Muscle of leg (tissue), 11 donors: ENCODE measurements around the gene GRIK1. TPM values are rescaled to one million over a fixed set of nuclear protein-coding genes. Genes with fewer than 3 reads are reported as not detected.

Source experiments
- DNase-seq: peaks from one replicate; pipeline ENCODE4 v3.0.0; 2013
- H3K27ac ChIP-seq: one replicate; pipeline ENCODE4 v1.5.1; 2013; ENCODE audit warnings: mild to moderate bottlenecking, low read length, control low read depth
- H3K27me3 ChIP-seq: one replicate; pipeline ENCODE4 v1.6.1; 2013; ENCODE audit warnings: low read length; ENCODE audit not compliant: control insufficient read depth, insufficient read depth
- H3K36me3 ChIP-seq: one replicate; pipeline ENCODE4 v1.6.1; 2013; ENCODE audit warnings: low read length; ENCODE audit not compliant: control insufficient read depth, insufficient read depth
- H3K4me1 ChIP-seq: one replicate; pipeline ENCODE4 v1.6.1; 2013; ENCODE audit warnings: low read length; ENCODE audit not compliant: control insufficient read depth, insufficient read depth
- H3K4me3 ChIP-seq: one replicate; pipeline ENCODE4 v1.5.1; 2013; ENCODE audit warnings: low read length, control low read depth
- H3K9me3 ChIP-seq: replicated peaks from 2 replicates; pipeline ENCODE4 v1.6.1; 2013; ENCODE audit warnings: low read depth, low read length; ENCODE audit not compliant: control insufficient read depth
- WGBS: methylation state at CpG from one replicate; pipeline ENCODE4 v1.1.5; 2013; ENCODE audit warnings: missing lambda C conversion rate; ENCODE audit not compliant: insufficient coverage; 5-methylcytosine and 5-hydroxymethylcytosine counted together
- polyA plus RNA-seq, 8 donors: library from polyadenylated mRNA; unstranded; fragments of 120-200 nt; gene quantifications; one replicate each; pipeline versions ENCODE4 v1.2.1 to v1.2.3, GENCODE V29; 2013; ENCODE audit warnings: inconsistent platforms in 1 of 8, low replicate concordance in 1 of 8; ENCODE audit not compliant: insufficient read length in 8 of 8, insufficient read depth in 1 of 8
- total RNA-seq: library from RNA; stranded (reverse); fragments of 120-200 nt; gene quantifications from one replicate; pipeline ENCODE4 v1.2.4, GENCODE V29; 2013

The GRIK1 gene
- total and polyA plus RNA-seq, 9 donors: 0.25 to 2.1 (median 0.39) TPM

- Histone ChIP-seq H3K9me3 (no peaks in the 10 kb centered on the region), H3K27ac (no peak overlapping the region), H3K4me3 (no peak overlapping the region), H3K36me3 (no peaks in the 10 kb centered on the region), H3K4me1 (no peaks in the 10 kb centered on the region), H3K27me3 (no peaks in the 10 kb centered on the region)
- DNase-seq: no peak
- no CpG with 5 or more reads among the region's 3 CpGs for WGBS
Observed at GRCh38 chr21:29843804-29844203, 96.0 kb downstream of the GRIK1 start.

- Histone ChIP-seq H3K27ac (no peak overlapping the region), H3K4me3 (no peak overlapping the region), H3K9me3 (peaks cover 4% of the 10 kb centered on the region), H3K27me3 (no peaks in the 10 kb centered on the region), H3K36me3 (no peaks in the 10 kb centered on the region), H3K4me1 (no peaks in the 10 kb centered on the region)
- WGBS: 83% methylated on average over 1 of the region's 2 CpGs
- no peak for DNase-seq
Observed at GRCh38 chr21:29834617-29835016, 105.2 kb downstream of the GRIK1 start.

GRCh38 chr21:29832217-29832616 lies 107.6 kb downstream of the GRIK1 start:
- no peaks in the 10 kb centered on the region for H3K36me3 ChIP-seq
- H3K27me3 ChIP-seq: no peaks in the 10 kb centered on the region
- H3K27ac ChIP-seq: no peak overlapping the region
- 80% methylated on average over 1 of the region's 2 CpGs for WGBS
- no peak overlapping the region for H3K4me3 ChIP-seq
- peaks cover 4% of the 10 kb centered on the region for H3K9me3 ChIP-seq
- DNase-seq: no peak
- no peaks in the 10 kb centered on the region for H3K4me1 ChIP-seq

- Histone ChIP-seq H3K27me3 (no peaks in the 10 kb centered on the region), H3K9me3 (peaks cover 4% of the 10 kb centered on the region), H3K4me1 (no peaks in the 10 kb centered on the region), H3K4me3 (no peak overlapping the region), H3K27ac (no peak overlapping the region), H3K36me3 (no peaks in the 10 kb centered on the region)
- no CpG with 5 or more reads among the region's 2 CpGs for WGBS
- no peak for DNase-seq
Observed at GRCh38 chr21:29829564-29830275, 110.1 kb downstream of the GRIK1 start.

GRCh38 chr21:29827647-29828046 lies 112.1 kb downstream of the GRIK1 start:
- WGBS: no CpG with 5 or more reads among the region's 2 CpGs

GRCh38 chr21:29827236-29827635 lies 112.6 kb downstream of the GRIK1 start:
- no peak overlapping the region for H3K27ac ChIP-seq
- no peak overlapping the region for H3K4me3 ChIP-seq
- H3K4me1 ChIP-seq: no peaks in the 10 kb centered on the region
- no peaks in the 10 kb centered on the region for H3K27me3 ChIP-seq
- no CpG with 5 or more reads among the region's 3 CpGs for WGBS
- DNase-seq: no peak
- H3K36me3 ChIP-seq: no peaks in the 10 kb centered on the region
- H3K9me3 ChIP-seq: peaks cover 2% of the 10 kb centered on the region

More at GRCh38 chr21:29827647-29828046, 112.1 kb downstream of the GRIK1 start:
- no peaks in the 10 kb centered on the region for H3K36me3 ChIP-seq
- H3K27ac ChIP-seq: no peak overlapping the region
- no peak overlapping the region for H3K4me3 ChIP-seq
- H3K9me3 ChIP-seq: peaks cover 2% of the 10 kb centered on the region
- no peak for DNase-seq
- no peaks in the 10 kb centered on the region for H3K4me1 ChIP-seq
- H3K27me3 ChIP-seq: no peaks in the 10 kb centered on the region

- no peak for DNase-seq
- WGBS: no CpG with 5 or more reads among the region's 1 CpG
- Histone ChIP-seq H3K9me3 (no peaks in the 10 kb centered on the region), H3K27ac (no peak overlapping the region), H3K4me3 (no peak overlapping the region), H3K27me3 (no peaks in the 10 kb centered on the region), H3K4me1 (no peaks in the 10 kb centered on the region), H3K36me3 (no peaks in the 10 kb centered on the region)
Observed at GRCh38 chr21:29826386-29826785, 113.4 kb downstream of the GRIK1 start.

- H3K27ac ChIP-seq: no peak overlapping the region
Observed at GRCh38 chr21:29825936-29826335, 113.9 kb downstream of the GRIK1 start.

GRCh38 chr21:29825345-29825744 lies 114.5 kb downstream of the GRIK1 start:
- no peaks in the 10 kb centered on the region for H3K9me3 ChIP-seq
- DNase-seq: no peak
- H3K27me3 ChIP-seq: no peaks in the 10 kb centered on the region
- no peaks in the 10 kb centered on the region for H3K4me1 ChIP-seq
- no peaks in the 10 kb centered on the region for H3K36me3 ChIP-seq
- no peak overlapping the region for H3K27ac ChIP-seq
- H3K4me3 ChIP-seq: no peak overlapping the region

More at GRCh38 chr21:29825936-29826335, 113.9 kb downstream of the GRIK1 start:
- Histone ChIP-seq H3K27me3 (no peaks in the 10 kb centered on the region), H3K4me1 (no peaks in the 10 kb centered on the region), H3K9me3 (no peaks in the 10 kb centered on the region), H3K4me3 (no peak overlapping the region), H3K36me3 (no peaks in the 10 kb centered on the region)
- WGBS: no CpG with 5 or more reads among the region's 2 CpGs
- DNase-seq: no peak

GRCh38 chr21:29822064-29822463 lies 117.7 kb downstream of the GRIK1 start:
- no peak overlapping the region for H3K4me3 ChIP-seq
- no peak for DNase-seq
- no peaks in the 10 kb centered on the region for H3K36me3 ChIP-seq
- no peak overlapping the region for H3K27ac ChIP-seq
- no peaks in the 10 kb centered on the region for H3K9me3 ChIP-seq
- no peaks in the 10 kb centered on the region for H3K4me1 ChIP-seq
- H3K27me3 ChIP-seq: no peaks in the 10 kb centered on the region

- Histone ChIP-seq H3K4me1 (no peaks in the 10 kb centered on the region), H3K4me3 (no peak overlapping the region), H3K27ac (no peak overlapping the region), H3K36me3 (no peaks in the 10 kb centered on the region), H3K27me3 (no peaks in the 10 kb centered on the region), H3K9me3 (no peaks in the 10 kb centered on the region)
- WGBS: no CpG with 5 or more reads among the region's 1 CpG
- DNase-seq: no peak
Observed at GRCh38 chr21:29821230-29821629, 118.6 kb downstream of the GRIK1 start.
